Activated CD8-positive, alpha-beta memory T cell treated with anti-CD3 and anti-CD28 coated beads, Interleukin-2, amount 50 U/mL, for 1 hour (primary cell): Measurements from ENCODE around the gene USP6NL.

ENCODE experiments used
- DNase-seq: peaks from one replicate; pipeline ENCODE4 v3.0.0-alpha.2; 2020; ENCODE audit errors: extremely low read depth

USP6NL gene

GRCh38 chr10:11593612-11594011 lies 17.8 kb downstream of the USP6NL start:
- no peak for DNase-seq

- no peak for DNase-seq
These were observed 21.7 kb downstream of the USP6NL start for GRCh38 chr10:11589738-11590137.

- DNase-seq: no peak
These were observed 22.4 kb downstream of the USP6NL start for GRCh38 chr10:11588873-11589574.

GRCh38 chr10:11587722-11588259 lies 23.7 kb downstream of the USP6NL start:
- DNase-seq: no peak

DNA sequence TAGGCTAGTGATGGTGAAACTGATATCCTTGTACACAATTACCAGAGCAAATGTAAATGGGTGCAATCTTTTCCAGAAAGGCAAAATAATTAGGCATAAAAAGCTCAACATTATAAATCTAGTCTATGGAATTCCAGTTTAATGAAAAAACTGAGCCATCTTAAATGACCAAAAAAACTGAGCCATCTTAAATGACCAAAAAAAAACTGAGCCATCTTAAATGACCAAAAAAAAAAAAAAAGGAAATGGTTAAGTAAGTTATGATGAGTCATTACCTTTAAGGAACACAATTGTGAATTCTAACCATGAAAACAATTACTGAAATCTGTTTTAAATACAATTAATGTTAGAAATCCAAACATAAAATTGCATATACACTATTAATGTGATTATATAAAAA lies 25.3 kb downstream of the USP6NL start:
- no peak for DNase-seq

- DNase-seq: no peak
These were observed 30.2 kb downstream of the USP6NL start for GRCh38 chr10:11581213-11581612.

DNA sequence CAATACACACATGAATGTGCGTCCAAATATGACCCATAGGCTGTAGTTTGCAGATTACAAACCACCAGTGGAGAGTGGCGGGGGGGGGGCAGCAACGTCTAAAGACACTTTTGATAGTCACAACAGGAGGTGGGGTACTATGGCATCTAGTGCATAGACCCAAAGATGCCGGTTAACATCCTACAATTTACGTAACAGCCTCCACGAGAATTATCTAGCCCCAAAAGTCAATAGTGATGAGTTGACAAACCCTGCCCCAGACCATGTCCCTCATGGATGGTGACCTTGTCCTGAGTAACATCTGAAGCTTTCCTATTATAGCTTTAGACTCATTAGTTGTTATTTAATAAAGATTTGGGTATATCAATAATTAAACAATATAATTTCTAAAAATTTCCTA lies 31.6 kb downstream of the USP6NL start:
- no peak for DNase-seq

DNA sequence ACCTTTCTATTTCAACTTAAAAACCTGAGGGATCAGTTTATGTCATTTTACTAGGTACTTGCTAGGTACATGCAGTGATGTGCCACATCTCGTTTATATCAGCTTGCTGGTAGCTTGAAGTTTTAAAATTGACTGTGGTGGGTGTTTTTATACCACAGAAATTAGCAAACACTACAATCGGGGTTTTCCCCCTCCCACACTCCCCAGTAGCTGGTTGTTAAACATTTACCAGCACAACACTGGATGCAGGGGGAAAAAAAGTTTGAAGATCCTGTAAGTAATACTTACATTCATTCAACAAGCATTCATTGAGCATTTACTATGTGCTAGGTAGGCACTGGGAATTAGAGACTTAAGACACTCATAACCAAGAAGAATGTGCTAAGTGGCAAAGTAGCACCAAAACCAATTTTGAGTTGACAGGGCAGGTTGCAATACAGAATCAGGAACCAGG lies 32.6 kb downstream of the USP6NL start:
- DNase-seq: no peak

- no peak for DNase-seq
These were observed 35.2 kb downstream of the USP6NL start for GRCh38 chr10:11576092-11576809.

GRCh38 chr10:11573497-11573896 lies 38.0 kb downstream of the USP6NL start:
- DNase-seq: no peak

GRCh38 chr10:11570751-11571150 lies 40.7 kb downstream of the USP6NL start:
- no peak for DNase-seq

- DNase-seq: no peak
These were observed 42.0 kb downstream of the USP6NL start for GRCh38 chr10:11569471-11569870.

- no peak for DNase-seq
These were observed 42.9 kb downstream of the USP6NL start for GRCh38 chr10:11568578-11568977.

DNA sequence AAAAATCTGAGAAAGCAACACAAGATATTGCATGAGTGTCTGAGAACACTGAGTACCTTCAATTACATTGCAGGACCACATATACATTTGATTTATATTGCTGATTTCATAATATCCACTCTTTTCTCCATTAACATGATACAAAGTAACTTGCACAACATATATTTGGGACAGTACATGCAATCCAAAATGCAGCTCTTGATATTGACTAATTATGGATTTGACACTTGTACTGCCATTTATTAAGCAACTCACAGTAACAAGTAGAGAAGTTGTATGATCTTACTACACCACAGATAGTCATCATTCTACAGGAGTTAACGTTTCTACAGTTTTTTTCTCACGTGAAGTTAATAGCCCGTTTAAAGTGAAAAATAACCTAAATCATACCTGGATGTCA lies 46.7 kb downstream of the USP6NL start:
- no peak for DNase-seq

- no peak for DNase-seq
These were observed 47.5 kb downstream of the USP6NL start for GRCh38 chr10:11563936-11564335.

DNA sequence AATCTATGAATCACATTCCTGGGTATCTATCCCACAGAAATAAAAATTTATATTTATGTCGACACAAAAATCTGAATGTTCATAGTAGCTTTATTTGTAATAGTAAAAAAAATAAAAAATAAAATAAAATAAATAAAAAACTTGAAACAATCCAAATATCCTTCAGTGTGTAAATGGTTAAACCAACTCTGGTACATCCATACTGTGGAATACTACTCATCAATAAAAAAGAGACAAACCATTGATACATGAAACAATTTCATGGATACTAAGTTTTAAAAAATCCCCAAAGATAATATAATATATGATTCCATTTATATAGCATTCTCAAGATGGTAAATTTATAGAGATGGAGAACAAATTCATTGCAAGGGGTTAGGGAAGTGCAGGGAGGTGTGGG lies 48.6 kb downstream of the USP6NL start:
- no peak for DNase-seq

- DNase-seq: no peak
These were observed 51.3 kb downstream of the USP6NL start for GRCh38 chr10:11560076-11560709.

DNA sequence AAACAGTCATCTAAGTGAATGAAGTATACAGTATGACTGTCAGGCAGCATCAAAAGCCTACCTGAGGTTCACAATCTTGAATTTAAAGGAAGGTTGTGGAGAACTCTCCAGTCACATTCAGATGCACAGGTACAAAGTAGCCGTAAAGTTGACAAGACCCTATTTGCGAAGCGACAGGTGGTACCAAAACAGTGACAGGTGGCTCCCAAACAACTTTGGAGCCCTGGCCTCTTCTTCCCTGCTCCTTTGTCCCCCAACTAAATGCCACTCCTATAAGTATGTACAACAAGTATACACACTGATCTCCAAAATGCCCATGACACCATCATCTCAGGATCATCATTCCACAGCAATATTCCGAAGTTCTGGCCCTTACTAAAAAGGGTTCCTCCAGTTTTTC lies 53.5 kb downstream of the USP6NL start:
- no peak for DNase-seq

DNA sequence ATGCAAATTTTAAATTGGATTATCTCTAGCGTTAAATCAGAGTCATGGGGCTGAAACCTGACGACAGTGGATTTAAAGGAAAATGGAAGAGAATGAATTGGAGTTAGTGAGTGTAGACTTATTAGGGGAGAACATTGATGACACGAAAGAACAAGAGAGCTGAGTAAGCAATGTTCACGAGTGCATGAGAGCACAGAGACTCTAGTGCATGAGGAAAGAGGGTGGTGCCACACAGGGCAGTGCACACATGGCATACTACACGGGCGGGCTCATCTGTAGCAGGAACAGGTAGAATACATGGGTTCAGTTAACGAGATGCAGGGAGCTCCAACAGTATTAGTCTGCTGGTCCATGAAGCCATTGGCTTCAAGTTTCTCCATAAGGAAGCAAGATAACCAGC lies 53.9 kb downstream of the USP6NL start:
- no peak for DNase-seq

- no peak for DNase-seq
These were observed 55.9 kb downstream of the USP6NL start for GRCh38 chr10:11555556-11555955.

GRCh38 chr10:11553773-11554381 lies 57.6 kb downstream of the USP6NL start:
- DNase-seq: no peak

DNA sequence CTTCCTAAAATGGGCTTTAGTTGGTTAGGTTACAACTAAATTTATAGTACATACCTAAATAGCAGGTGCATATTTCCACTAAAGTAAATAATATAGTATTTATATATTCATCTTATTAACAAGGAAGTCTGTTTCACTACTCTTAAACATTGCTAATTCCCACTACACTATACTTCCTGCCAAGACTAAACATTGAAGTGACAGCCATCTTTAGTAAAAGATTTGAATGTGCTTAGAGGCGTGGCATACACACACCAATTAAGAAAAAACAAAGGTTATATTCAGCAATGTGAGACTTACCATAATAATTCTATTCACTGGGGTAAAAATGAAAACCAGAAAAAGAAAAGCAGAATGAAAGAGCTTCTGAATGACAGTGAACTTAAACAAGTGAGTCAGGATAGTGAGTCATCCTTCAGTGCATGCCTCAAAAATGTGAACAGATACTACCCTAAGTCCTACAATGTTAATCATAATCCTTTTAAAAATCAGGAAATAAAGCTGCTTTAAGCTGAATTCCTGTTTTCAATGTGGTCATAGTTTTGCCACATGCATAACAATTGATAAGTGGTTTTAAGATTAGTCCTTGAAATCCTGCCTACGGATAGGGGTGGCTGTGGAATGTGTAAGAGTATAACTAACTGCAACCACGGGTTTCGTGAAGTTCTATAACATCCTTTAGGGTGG lies 59.4 kb downstream of the USP6NL start:
- DNase-seq: no peak
